K562 (cell line): ENCODE data around the gene MATCAP1. TPM values are rescaled to one million over a fixed set of nuclear protein-coding genes. Genes with fewer than 3 reads are reported as not detected.

Experiments
- CAMTA2 ChIP-seq: fragments of 250-450 bp; sonication (Bioruptor Pico); conservative IDR thresholded peaks from 2 replicates; pipeline ENCODE4 v1.5.1; 2022
- CEBPB ChIP-seq: fragments of 450-650 bp; IDR thresholded peaks from 2 replicates; pipeline ENCODE4 v1.6.1; 2016; ENCODE audit warnings: missing genetic modification characterization, missing compliant biosample characterization
- CEBPG ChIP-seq, 3 experiments: fragments of 200-800 bp in 1 of 3; sonication (Bioruptor generic) in 1 of 3; sonication (generic) in 1 of 3; formaldehyde crosslinking in 1 of 3; IDR thresholded peaks in 2 of 3; conservative IDR thresholded peaks in 1 of 3; 2 replicates each; pipeline versions ENCODE4 v1.6.1 to v1.8.0; 2016 to 2022; ENCODE audit warnings: missing compliant biosample characterization in 2 of 3, missing genetic modification characterization in 2 of 3, mild to moderate bottlenecking in 1 of 3, missing genetic modification reagents in 1 of 3
- CHD2 ChIP-seq: IDR thresholded peaks from 2 replicates; pipeline ENCODE4 v1.6.1; 2011; ENCODE audit warnings: low read depth, low read length
- DNMT1 ChIP-seq: fragments of 450-650 bp; IDR thresholded peaks from 2 replicates; pipeline ENCODE4 v1.6.1; 2016; ENCODE audit warnings: antibody characterized with exemption, mild to moderate bottlenecking
- EGR1 ChIP-seq: fragments of 450-650 bp; conservative IDR thresholded peaks from 2 replicates; pipeline ENCODE4 v1.6.1; 2017; ENCODE audit warnings: mild to moderate bottlenecking
- ELK3 ChIP-seq: fragments of 450-650 bp; formaldehyde crosslinking; IDR thresholded peaks from 2 replicates; pipeline ENCODE4 v1.4.0; 2020; ENCODE audit warnings: mild to moderate bottlenecking
- FOXA1 ChIP-seq: fragments of 450-650 bp; IDR thresholded peaks from 2 replicates; pipeline ENCODE4 v1.6.1; 2016; ENCODE audit warnings: mild to moderate bottlenecking, borderline replicate concordance
- HOXB6 ChIP-seq: fragments of 250-450 bp; sonication (Bioruptor Pico); IDR thresholded peaks from 2 replicates; pipeline ENCODE4 v1.5.1; 2022; ENCODE audit warnings: mild to moderate bottlenecking, borderline replicate concordance
- MAZ ChIP-seq, 2 experiments: fragments of 450-650 bp in 1 of 2; sonication (generic) in 1 of 2; formaldehyde crosslinking; IDR thresholded peaks in 1 of 2; conservative IDR thresholded peaks in 1 of 2; 2 replicates each; pipeline versions ENCODE4 v1.4.0 to v1.5.0; 2020; ENCODE audit warnings: mild to moderate bottlenecking in 1 of 2, missing genetic modification reagents in 1 of 2
- MLLT1 ChIP-seq, 2 experiments: fragments of 450-650 bp; IDR thresholded peaks; 2 replicates each; pipeline ENCODE4 v1.6.1; 2016
- MYNN ChIP-seq, 2 experiments: sonication (generic); formaldehyde crosslinking in 1 of 2; IDR thresholded peaks; 2 replicates each; pipeline versions ENCODE4 v1.5.0 to v1.6.1; 2016 to 2020; ENCODE audit warnings: antibody characterized with exemption in 1 of 2, missing genetic modification reagents in 1 of 2
- NFIX ChIP-seq: fragments of 250-450 bp; sonication (Bioruptor Pico); IDR thresholded peaks from 2 replicates; pipeline ENCODE4 v1.4.0; 2020; ENCODE audit warnings: low read depth, mild to moderate bottlenecking, moderate library complexity
- POLR2G ChIP-seq: fragments of 200-400 bp; formaldehyde crosslinking; IDR thresholded peaks from 2 replicates; pipeline ENCODE4 v1.6.1; 2017; ENCODE audit warnings: low read depth, mild to moderate bottlenecking, antibody characterized with exemption, low read length, moderate library complexity
- RCOR1 ChIP-seq, 2 experiments: IDR thresholded peaks; 2 replicates each; pipeline ENCODE4 v1.6.1; 2012; ENCODE audit warnings: low read depth in 2 of 2, low read length in 2 of 2, borderline replicate concordance in 1 of 2, improper control_type of control experiment in 1 of 2
- SRSF9 ChIP-seq: fragments of 200-400 bp; formaldehyde crosslinking; IDR thresholded peaks from 2 replicates; pipeline ENCODE4 v1.6.1; 2017; ENCODE audit warnings: low read depth, low read length, borderline replicate concordance
- VEZF1 ChIP-seq: fragments of 200-800 bp; sonication (Bioruptor generic); IDR thresholded peaks from 2 replicates; pipeline ENCODE4 v1.6.1; 2017; ENCODE audit warnings: missing genetic modification characterization, missing compliant biosample characterization
- ZBTB1 ChIP-seq: sonication (generic); formaldehyde crosslinking; IDR thresholded peaks from 2 replicates; pipeline ENCODE4 v1.8.1; 2023; ENCODE audit warnings: missing genetic modification reagents, low read depth, mild to moderate bottlenecking, borderline replicate concordance
- ZBTB7A ChIP-seq: IDR thresholded peaks from 2 replicates; pipeline ENCODE4 v1.6.1; 2011; ENCODE audit warnings: low read depth, mild to moderate bottlenecking, low read length, moderate library complexity, borderline replicate concordance; ENCODE audit not compliant: control insufficient read depth
- ZNF282 ChIP-seq: sonication (generic); formaldehyde crosslinking; IDR thresholded peaks from 2 replicates; pipeline ENCODE4 v1.8.1; 2023; ENCODE audit warnings: missing genetic modification reagents
- ZNF311 ChIP-seq: fragments of 250-450 bp; sonication (Bioruptor Pico); IDR thresholded peaks from 2 replicates; pipeline ENCODE4 v1.4.0; 2020; ENCODE audit warnings: mild to moderate bottlenecking, moderate library complexity
- ZNF408 ChIP-seq: fragments of 250-450 bp; sonication (Bioruptor Pico); IDR thresholded peaks from 2 replicates; pipeline ENCODE4 v1.4.0; 2020; ENCODE audit warnings: low read depth, mild to moderate bottlenecking, moderate library complexity
- ZNF431 ChIP-seq: sonication (generic); formaldehyde crosslinking; IDR thresholded peaks from 2 replicates; pipeline ENCODE4 v1.8.0; 2022; ENCODE audit warnings: mild to moderate bottlenecking, missing genetic modification reagents
- ZNF583 ChIP-seq: fragments of 250-450 bp; sonication (Bioruptor Pico); IDR thresholded peaks from 2 replicates; pipeline ENCODE4 v1.4.0; 2020
- polyA plus RNA-seq, 8 experiments: library from polyadenylated mRNA; depleted of rRNA in 4 of 8; stranded (reverse) in 5 of 8; unstranded in 3 of 8; fragments of >200 nt; fragmentation: Nextera tagmentation in 2 of 8; fragmentation: Illumina TruSeq in 1 of 8; extraction: Ambion mirVana in 2 of 8; extraction: Trizol in 1 of 8; gene quantifications; 2 replicates each; pipeline versions ENCODE4 v1.2.1 to v1.2.3, GENCODE V29; 2011 to 2014; ENCODE audit warnings: inconsistent platforms in 1 of 8, missing spikeins in 1 of 8
- total RNA-seq, 7 experiments: library from RNA; depleted of rRNA in 6 of 7; stranded (reverse); fragments of >200 nt in 6 of 7; fragmentation: Illumina TruSeq in 2 of 7; extraction: Trizol in 2 of 7; gene quantifications; 2 replicates each; pipeline versions ENCODE4 v1.2.1 to v1.2.3, GENCODE V29; 2011 to 2021; ENCODE audit warnings: low replicate concordance in 1 of 7

MATCAP1 gene
- total and polyA plus RNA-seq, 9 of the 15 experiments (the other 6 are each of a cell fraction or from before 2014, with no cell fraction given) = 3.4 to 20.5 (median 10.3) TPM

GRCh38 chr16:67170168-67170948 is 13.4 kb downstream of the MATCAP1 start, which contains the start of gene NOL3 (continued):
- TF ChIP-seq CEBPG (CRISPR knock-in tag; IDR thresholded peaks at IDR 0.05) (no peak), CEBPG (tag; conservative IDR thresholded peaks at IDR 0.05 in 1 of 2, IDR thresholded peaks at IDR 0.05 in 1 of 2) (no peak), NFIX (no peak), EGR1 (peak; percentile 50), VEZF1 (peak; percentile 97), CAMTA2 (CRISPR knock-in tag) (no peak), ELK3 (CRISPR knock-in tag) (no peak), ZNF282 (no peak), HOXB6 (CRISPR knock-in tag) (no peak), FOXA1 (no peak), DNMT1 (no peak), ZNF431 (CRISPR knock-in tag) (no peak), RCOR1 (IDR thresholded peaks at IDR 0.05; ENCODE audit: borderline replicate concordance in 1 of 2, low read depth in 2 of 2, low read length in 2 of 2) (peak in 1 of 2 experiments; percentile 93; a peak in 3 of 4 replicates), ZBTB7A (peak; percentile 22; the same call in 1 of the 2 replicates), POLR2G (peak; percentile 82), ZNF408 (no peak), ZBTB1 (CRISPR knock-in tag) (no peak), MYNN (IDR thresholded peaks at IDR 0.05) (no peak; the same call in 1 of the 2 replicates), MYNN (CRISPR knock-in tag; IDR thresholded peaks at IDR 0.05) (no peak), ZNF583 (CRISPR knock-in tag) (no peak), CHD2 (no peak), MLLT1 (IDR thresholded peaks at IDR 0.05) (0 out of 4 replicates have a peak, but pooled peaks of 1 of the 2 experiments have one; percentile 8), ZNF311 (no peak), CEBPB (tag) (no peak), MAZ (CRISPR knock-in tag; conservative IDR thresholded peaks at IDR 0.05 in 1 of 2, IDR thresholded peaks at IDR 0.05 in 1 of 2) (peak; percentile 50 to 73; a peak in 3 of 4 replicates), SRSF9 (no peak)
